ENCODE results near the gene MAP3K5.

The MAP3K5 gene

DNA sequence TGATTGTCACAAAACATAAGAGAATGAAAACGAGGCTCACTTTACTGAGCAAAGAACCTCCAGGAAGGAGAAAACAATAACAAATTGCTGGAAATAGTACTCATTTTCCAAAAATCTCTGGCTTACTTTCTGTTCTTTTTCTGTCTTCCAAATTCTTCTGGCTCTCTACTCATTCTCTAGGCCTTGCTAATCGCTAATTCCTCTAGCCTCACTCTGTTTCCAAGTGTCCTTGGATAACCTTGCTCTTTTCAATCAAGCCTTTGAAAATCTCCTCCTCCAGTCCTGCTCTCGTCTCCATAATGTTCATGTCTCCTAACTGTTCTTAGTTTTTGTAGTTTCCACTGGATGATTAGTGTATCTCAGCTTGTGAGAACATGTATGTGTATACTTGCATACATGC, 145.9 kb downstream of the MAP3K5 start:
- DNase-seq (no peak), ATAC-seq (no peak)

- ATAC-seq (no peak), DNase-seq (no peak)
Observed at GRCh38 chr6:136644597-136644952, 147.7 kb downstream of the MAP3K5 start.

- ATAC-seq, result peak; percentile 61
- peak; percentile 88 for DNase-seq
Observed at GRCh38 chr6:136643850-136644596, 148.3 kb downstream of the MAP3K5 start.

DNA sequence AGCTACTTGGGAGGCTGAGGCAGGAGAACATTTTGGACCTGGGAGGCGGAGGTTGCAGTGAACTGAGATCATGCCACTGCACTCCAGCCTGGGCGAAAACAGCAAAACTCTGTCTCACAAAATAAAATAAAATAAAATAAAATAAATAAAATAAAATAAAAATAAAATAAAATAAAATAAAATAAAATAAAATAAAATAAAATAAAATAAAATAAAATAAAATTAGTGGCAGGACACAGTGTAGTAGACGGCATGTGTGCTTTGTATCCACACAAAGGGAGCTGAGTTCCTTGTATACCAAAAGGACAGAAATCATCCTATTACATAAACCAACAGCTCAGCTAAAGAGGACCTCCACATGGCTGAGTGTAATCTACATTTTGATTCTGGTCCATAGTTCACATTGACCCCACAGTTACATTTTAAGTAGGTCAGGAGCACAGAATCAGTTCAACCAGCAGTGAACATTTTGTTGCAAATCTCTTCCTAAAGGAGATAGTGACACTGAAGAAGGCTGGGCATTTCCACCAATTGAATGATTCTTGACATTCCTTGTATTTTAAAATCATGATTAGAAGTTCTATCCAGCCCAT, 150.3 kb downstream of the MAP3K5 start:
- ATAC-seq, result no peak
- no peak for DNase-seq

DNA sequence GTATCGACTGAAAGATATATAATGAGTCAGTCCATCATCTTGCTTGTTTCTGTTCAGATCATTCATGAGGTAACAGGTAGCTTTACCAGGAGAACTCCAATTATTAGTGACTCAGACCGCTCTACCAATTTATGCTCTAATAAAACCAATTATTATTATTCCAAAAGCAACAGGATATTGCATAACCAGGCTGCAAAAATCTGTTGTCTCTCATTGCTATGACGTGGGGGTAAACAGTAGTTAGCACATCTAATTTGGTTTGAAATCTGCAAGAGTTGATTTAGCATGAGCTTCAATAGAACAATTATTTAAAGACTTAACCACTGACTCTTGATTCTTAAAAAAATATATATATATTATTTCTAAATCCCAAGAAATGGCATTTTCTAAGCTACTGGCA, 151.1 kb downstream of the MAP3K5 start:
- DNase-seq (no peak), ATAC-seq (no peak)

- DNase-seq (no peak), ATAC-seq (no peak)
Observed at GRCh38 chr6:136640132-136640915, 152.0 kb downstream of the MAP3K5 start.

DNA sequence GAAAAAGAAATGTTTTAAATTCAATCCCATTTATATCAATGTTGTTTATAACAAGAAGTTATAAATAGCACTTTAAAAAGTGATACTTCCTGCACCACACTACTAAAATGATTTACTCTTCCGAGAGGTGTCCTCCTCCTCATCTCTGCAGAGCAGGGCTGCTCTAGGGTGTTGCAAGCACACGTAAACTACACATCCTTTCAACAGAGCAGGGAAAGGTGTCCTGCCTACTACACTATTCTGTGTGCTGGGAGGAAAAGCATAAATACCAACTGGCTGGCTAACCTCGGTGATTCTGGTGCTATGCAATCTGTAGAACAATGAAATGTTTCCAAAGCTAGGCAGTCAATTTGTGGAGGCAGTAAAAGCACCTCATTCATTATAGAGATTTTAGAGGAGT, 152.6 kb downstream of the MAP3K5 start:
- no peak for ATAC-seq

DNA sequence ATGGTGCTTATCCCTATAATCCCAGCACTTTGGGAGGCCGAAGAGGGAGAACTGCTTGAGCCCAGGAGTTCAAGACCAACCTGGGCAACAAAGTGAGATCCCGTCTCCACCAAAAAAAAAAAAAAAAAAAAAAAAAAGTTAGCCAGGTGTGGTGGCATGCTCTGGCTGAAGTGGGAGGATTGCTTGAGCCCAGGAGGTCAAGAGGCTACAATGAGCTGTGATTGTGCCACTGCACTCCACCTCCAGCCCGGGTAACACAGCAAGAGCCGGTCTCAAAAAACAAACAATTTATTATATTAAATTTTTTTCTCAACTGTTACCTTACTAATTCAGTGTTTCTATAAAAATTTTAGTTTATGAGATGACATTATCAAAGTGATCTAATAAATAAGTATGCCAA, 156.7 kb downstream of the MAP3K5 start:
- ATAC-seq, result no peak

More for the DNA sequence above, 152.6 kb downstream of the MAP3K5 start:
- DNase-seq, result no peak

GRCh38 chr6:136633355-136633754, 158.9 kb downstream of the MAP3K5 start:
- ATAC-seq, result no peak
- no peak for DNase-seq

More for the DNA sequence above, 156.7 kb downstream of the MAP3K5 start:
- DNase-seq, result no peak

DNA sequence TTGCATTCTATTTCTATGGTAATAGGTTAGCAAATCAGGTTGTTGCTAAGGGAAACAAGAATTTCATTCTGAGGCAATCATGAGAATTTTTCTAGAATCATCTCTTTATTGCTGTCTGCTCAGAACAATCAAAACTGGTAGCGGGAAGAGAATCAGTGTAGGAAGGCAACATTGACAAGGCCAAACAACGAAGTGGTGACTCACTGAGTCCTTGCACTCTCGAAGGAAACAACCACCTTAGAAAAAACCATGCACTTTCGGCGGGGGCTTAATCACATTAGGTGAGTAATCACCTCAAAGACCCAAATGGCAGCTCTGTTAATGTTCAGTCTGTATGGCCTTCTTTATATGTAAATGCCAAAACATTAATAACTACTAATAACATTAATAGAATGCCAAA, 163.3 kb downstream of the MAP3K5 start:
- no peak for ATAC-seq

GRCh38 chr6:136627191-136627590, 165.1 kb downstream of the MAP3K5 start:
- ATAC-seq, result no peak
- no peak for DNase-seq

More for the DNA sequence above, 163.3 kb downstream of the MAP3K5 start:
- no peak for DNase-seq

DNA sequence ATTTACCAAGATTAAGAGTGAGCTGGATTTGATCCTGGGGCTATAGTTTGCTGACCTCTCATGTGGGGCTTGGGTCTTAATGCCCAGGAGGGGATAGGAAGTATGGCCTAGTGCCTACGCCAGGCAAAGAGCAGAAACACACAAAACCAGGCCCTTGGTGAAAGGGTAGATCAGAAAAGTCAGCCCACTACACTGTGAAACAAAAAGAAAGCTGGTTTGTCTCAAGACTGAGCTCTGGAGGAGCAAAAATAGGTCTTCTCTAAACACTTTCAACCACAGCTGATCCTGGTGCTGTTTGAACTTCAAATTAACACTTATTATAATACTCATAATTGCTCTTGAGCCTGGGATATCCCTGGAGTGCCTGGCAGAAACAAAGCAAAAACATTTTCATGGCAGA, 167.0 kb downstream of the MAP3K5 start:
- DNase-seq (no peak), ATAC-seq (no peak)

- ATAC-seq (no peak), DNase-seq (no peak)
Observed at GRCh38 chr6:136624347-136624746, 167.9 kb downstream of the MAP3K5 start.

GRCh38 chr6:136618086-136618485, 174.2 kb downstream of the MAP3K5 start:
- DNase-seq, result no peak
- ATAC-seq, result no peak

DNA sequence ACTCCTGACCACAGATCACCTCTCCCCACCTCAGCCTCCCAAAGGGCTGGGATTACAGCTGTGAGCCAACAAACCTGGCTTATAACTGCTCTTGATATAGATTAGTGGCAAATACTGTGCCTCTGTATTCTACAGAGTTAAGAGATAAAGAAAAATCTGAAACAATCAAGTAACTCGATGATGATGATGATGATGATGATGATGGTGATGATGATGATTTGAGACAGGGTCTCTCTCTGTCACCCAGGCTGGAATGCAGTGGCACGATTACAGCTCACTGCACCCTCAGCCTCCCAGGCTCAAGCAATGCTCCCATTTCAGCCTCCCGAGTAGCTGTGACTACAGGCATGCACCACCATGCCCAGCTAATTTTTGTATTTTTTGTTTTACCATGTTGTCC, 175.8 kb downstream of the MAP3K5 start:
- ATAC-seq, result no peak

DNA sequence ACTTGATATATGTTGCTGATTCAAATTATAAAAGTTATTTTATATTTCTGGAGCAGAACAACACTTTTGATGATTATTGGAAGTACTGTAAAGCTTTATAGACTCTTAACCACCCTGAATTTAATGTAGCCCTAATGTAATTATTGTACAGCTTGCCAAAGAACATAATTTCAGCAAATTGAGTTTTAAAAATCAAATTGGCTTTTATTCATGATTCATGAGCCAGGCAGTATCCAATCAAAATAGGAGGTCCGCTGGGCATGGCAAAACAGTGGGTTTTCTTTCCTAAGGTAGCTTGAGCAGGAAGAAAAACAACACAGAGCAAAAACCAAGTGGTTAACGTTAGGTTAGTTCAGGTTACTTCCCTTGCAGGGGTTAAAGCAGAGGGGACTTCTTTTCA, 177.3 kb downstream of the MAP3K5 start:
- DNase-seq (no peak), ATAC-seq (no peak)

More for the DNA sequence above, 175.8 kb downstream of the MAP3K5 start:
- no peak for DNase-seq

DNA sequence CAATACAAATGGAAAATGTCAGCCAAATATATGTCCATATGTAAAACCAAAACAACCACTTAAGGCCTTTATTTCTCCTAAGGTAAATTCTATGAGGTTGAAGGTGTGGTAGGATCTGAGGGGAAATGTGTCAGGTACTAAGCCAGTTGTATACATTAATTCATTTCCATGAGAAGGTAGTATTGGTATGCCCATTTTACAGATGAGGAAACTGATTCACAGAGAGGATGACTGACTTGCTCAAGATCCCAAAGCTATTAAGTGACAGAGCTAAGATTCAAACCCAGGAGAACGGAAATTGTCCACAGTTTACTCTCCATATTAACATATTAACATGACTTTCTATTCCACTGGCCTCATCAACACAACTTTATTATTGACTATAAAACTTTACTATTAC, 177.9 kb downstream of the MAP3K5 start:
- ATAC-seq (no peak), DNase-seq (no peak)

DNA sequence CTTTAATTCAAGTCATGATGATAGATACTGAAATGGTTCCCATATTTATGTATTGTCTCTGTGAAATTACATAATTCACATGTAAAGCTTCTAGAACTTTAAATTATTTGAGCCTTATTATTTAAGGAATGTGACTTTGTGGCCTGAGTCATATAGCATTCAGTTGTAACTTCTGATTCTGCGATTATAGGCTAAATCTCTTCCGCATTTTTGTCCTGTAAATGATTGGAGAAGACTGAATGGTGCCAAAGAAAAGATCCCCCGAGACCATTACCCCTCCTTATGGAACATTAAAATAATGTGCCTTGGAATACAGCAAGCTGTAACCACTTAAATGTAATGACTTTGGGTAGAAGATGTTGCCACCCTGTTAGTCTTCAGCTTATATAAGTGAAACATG, 178.8 kb downstream of the MAP3K5 start:
- no peak for ATAC-seq
- no peak for DNase-seq

DNA sequence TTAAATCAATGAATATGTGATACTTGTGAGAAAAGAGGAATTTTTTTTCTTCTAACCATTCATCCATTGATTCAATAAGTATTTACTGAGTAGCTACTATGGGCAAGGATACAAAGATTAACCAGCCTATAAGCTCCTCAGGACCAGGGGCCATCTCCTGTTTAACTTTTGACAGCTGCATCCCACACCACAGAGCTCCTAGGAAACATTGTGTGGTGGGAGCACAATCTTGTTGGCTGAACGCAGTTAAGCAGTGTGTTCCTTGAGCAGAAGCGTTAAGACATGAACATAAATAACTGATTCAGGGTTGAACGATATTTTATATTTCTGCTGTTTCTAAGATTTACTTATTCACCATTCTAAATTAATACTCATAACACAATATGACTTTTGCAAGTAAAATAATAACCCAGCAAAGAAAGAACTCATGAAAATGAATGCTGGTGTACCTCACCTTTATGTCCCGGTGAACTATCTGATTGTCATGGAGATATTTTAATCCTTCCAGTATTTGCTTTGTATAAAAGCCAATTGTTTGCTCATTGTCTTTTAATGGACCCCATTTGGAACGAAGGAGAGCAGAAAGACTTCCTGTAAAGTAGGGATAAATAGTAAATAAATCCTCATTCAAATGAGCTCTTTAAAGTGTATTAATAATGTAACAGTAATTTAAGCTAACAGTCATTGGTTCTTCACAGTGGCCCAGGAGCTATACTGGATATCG, 179.4 kb downstream of the MAP3K5 start:
- DNase-seq (no peak), ATAC-seq (no peak)

- DNase-seq, result no peak
Observed at GRCh38 chr6:136611746-136612145, 180.5 kb downstream of the MAP3K5 start.

GRCh38 chr6:136611133-136611532, 181.1 kb downstream of the MAP3K5 start:
- DNase-seq (no peak), ATAC-seq (no peak)

More at GRCh38 chr6:136611746-136612145, 180.5 kb downstream of the MAP3K5 start:
- no peak for ATAC-seq

- ATAC-seq (peak; percentile 23), DNase-seq (no peak)
Observed at GRCh38 chr6:136609873-136610706, 182.2 kb downstream of the MAP3K5 start.

Measured in stimulated activated naive CD8-positive, alpha-beta T cell treated with anti-CD3 and anti-CD28 coated beads, Interleukin-15, Interleukin-2, amounts not matched to agents 100 U/mL and 50 U/mL, for 24 hours (primary cell).